GM23338 (cell line): ENCODE measurements around the gene CISH.

Source experiments
- CREB1 ChIP-seq: fragments of 250-450 bp; sonication (Bioruptor Pico); IDR thresholded peaks from 2 replicates; pipeline ENCODE4 v1.5.0; 2020; ENCODE audit warnings: low read depth, mild to moderate bottlenecking, moderate library complexity
- CTCF ChIP-seq, 2 experiments: fragments of 200-600 bp in 1 of 2; sonication (generic) in 1 of 2; conservative IDR thresholded peaks; 2 replicates each; pipeline versions ENCODE4 v1.5.1 to v1.6.1; 2016 to 2017; ENCODE audit warnings: antibody characterized with exemption in 2 of 2, low read depth in 2 of 2, mild to moderate bottlenecking in 2 of 2, moderate library complexity in 1 of 2
- ETS1 ChIP-seq: IDR thresholded peaks from 2 replicates; pipeline ENCODE4 v1.6.1; 2016; ENCODE audit warnings: antibody characterized with exemption
- EZH2 ChIP-seq: fragments of 200-600 bp; sonication (generic); IDR thresholded peaks from one replicate; pipeline ENCODE4 v1.8.0; 2017; ENCODE audit warnings: antibody characterized with exemption, mild to moderate bottlenecking, low read depth; ENCODE audit not compliant: unreplicated experiment
- EZH2phosphoT487 ChIP-seq: fragments of 200-600 bp; sonication (generic); IDR thresholded peaks from one replicate; pipeline ENCODE4 v1.8.1; 2018; ENCODE audit warnings: antibody characterized with exemption; ENCODE audit not compliant: unreplicated experiment
- JUNB ChIP-seq: IDR thresholded peaks from one replicate; pipeline ENCODE4 v1.6.1; 2016; ENCODE audit warnings: antibody characterized with exemption; ENCODE audit not compliant: unreplicated experiment
- POLR2AphosphoS5 ChIP-seq: IDR thresholded peaks from 2 replicates; pipeline ENCODE4 v1.6.1; 2016; ENCODE audit warnings: antibody characterized with exemption, low read depth
- REST ChIP-seq: IDR thresholded peaks from one replicate; pipeline ENCODE4 v1.6.1; 2018; ENCODE audit warnings: antibody characterized with exemption; ENCODE audit not compliant: unreplicated experiment
- STAT1 ChIP-seq: IDR thresholded peaks from one replicate; pipeline ENCODE4 v1.6.1; 2016; ENCODE audit warnings: antibody characterized with exemption; ENCODE audit not compliant: unreplicated experiment
- ZNF114 ChIP-seq: fragments of 250-450 bp; sonication (Bioruptor Pico); IDR thresholded peaks from 2 replicates; pipeline ENCODE4 v1.5.0; 2020; ENCODE audit warnings: mild to moderate bottlenecking, moderate library complexity
- ZNF331 ChIP-seq: fragments of 250-450 bp; sonication (Bioruptor Pico); IDR thresholded peaks from 2 replicates; pipeline ENCODE4 v1.5.0; 2020; ENCODE audit warnings: low read depth, mild to moderate bottlenecking, moderate library complexity

GRCh38 chr3:50622881-50623280 lies 11.3 kb upstream of the CISH start:
- TF ChIP-seq ZNF114 (CRISPR knock-in tag) (no peak), CTCF (conservative IDR thresholded peaks at IDR 0.05; ENCODE audit: low read depth in 2 of 2) (no peak), EZH2 (no peak), CREB1 (CRISPR knock-in tag) (no peak), REST (no peak), ETS1 (no peak), POLR2AphosphoS5 (no peak), JUNB (no peak), STAT1 (no peak), EZH2phosphoT487 (no peak), ZNF331 (CRISPR knock-in tag) (no peak)
